ENCODE results near the gene HSD11B2.

- TF ChIP-seq CTCF (IDR thresholded peaks at IDR 0.05 in 2 of 3, conservative IDR thresholded peaks at IDR 0.05 in 1 of 3; ENCODE audit: borderline replicate concordance in 1 of 3, insufficient read depth in 1 of 3, low read depth in 2 of 3, low read length in 2 of 3) (no peak), POLR2A (IDR thresholded peaks at IDR 0.05; ENCODE audit: borderline replicate concordance, extremely low read depth, insufficient read depth, insufficient read length) (no peak), EZH2 (IDR thresholded peaks at IDR 0.05) (no peak), REST (IDR thresholded peaks at IDR 0.05; ENCODE audit: low read depth) (no peak), YY1 (IDR thresholded peaks at IDR 0.05; ENCODE audit: extremely low read depth, insufficient replicate concordance, low read depth, low read length) (no peak), RAD21 (IDR thresholded peaks at IDR 0.05; ENCODE audit: low read depth) (no peak), POLR2AphosphoS5 (IDR thresholded peaks at IDR 0.05; ENCODE audit: low read depth, low read length) (no peak), CBX3 (IDR thresholded peaks at IDR 0.05; ENCODE audit: low read depth) (no peak), SP1 (IDR thresholded peaks at IDR 0.05; ENCODE audit: low read depth) (no peak), FOSL1 (IDR thresholded peaks at IDR 0.05; ENCODE audit: low read depth) (no peak), JUND (IDR thresholded peaks at IDR 0.05) (no peak), ZFX (IDR thresholded peaks at IDR 0.05) (no peak), SRF (IDR thresholded peaks at IDR 0.05; ENCODE audit: low read depth) (no peak), EZH2phosphoT487 (IDR thresholded peaks at IDR 0.05; ENCODE audit: borderline replicate concordance) (no peak)
Measured at GRCh38 chr16:67454852-67455251, 23.9 kb downstream of the HSD11B2 start.

Measured in HCT116 (cell line).